Endothelial cell of umbilical vein (primary cell): ENCODE results near the gene MTRF1. TPM values are rescaled to one million over a fixed set of nuclear protein-coding genes. Genes with fewer than 3 reads are reported as not detected.

Source experiments
- BruUV-seq: library from RNA; stranded (reverse); fragments of 400-500 nt; replicated peaks from 2 replicates; lab custom pipeline; 2021; lab: Mats Ljungman, UMichigan
- CTCF ChIA-PET: fragments of 300-600, 350-600 bp; sonication (Branson Sonifier 250); formaldehyde crosslinking; loops from one replicate; lab custom pipeline; 2021; ENCODE audit warnings: antibody characterized with exemption, inconsistent platforms; lab: Charles Lee
- POLR2A ChIA-PET: fragments of 300-600, 350-600 bp; sonication (Branson Sonifier 250); formaldehyde crosslinking; loops from one replicate; lab custom pipeline; 2021; ENCODE audit warnings: antibody characterized with exemption, inconsistent platforms; lab: Charles Lee
- DNase-seq: peaks from one replicate; pipeline ENCODE4 v3.0.0-alpha.2; 2011; ENCODE audit warnings: low read depth, low spot score
- FAIRE-seq: peaks from 2 replicates; lab custom pipeline; 2011; peaks lifted over from hg19 to GRCh38; lab: Jason Lieb, UNC
- H2AFZ ChIP-seq: 2 replicates; pipeline ENCODE4 v1.6.0; 2012; ENCODE audit warnings: low read depth, low read length, control low read depth, inconsistent platforms
- H3K27ac ChIP-seq: 2 replicates; pipeline ENCODE4 v1.5.1; 2011; ENCODE audit warnings: low read depth, mild to moderate bottlenecking, control low read depth, low read length, moderate library complexity; ENCODE audit not compliant: insufficient read depth
- H3K27me3 ChIP-seq, 2 experiments: 2 replicates each; pipeline versions ENCODE4 v1.6.0 to v1.6.1; 2011; ENCODE audit warnings: low read length in 2 of 2, mixed read lengths in 1 of 2; ENCODE audit not compliant: control insufficient read depth in 2 of 2, insufficient read depth in 2 of 2
- H3K36me3 ChIP-seq, 2 experiments: 2 replicates in 1 of 2; 3 replicates in 1 of 2; pipeline ENCODE4 v1.5.1; 2011; ENCODE audit warnings: low read length in 2 of 2, mild to moderate bottlenecking in 1 of 2, moderate library complexity in 1 of 2; ENCODE audit not compliant: control insufficient read depth in 2 of 2, insufficient read depth in 2 of 2; ENCODE audit errors: extremely low read depth in 1 of 2
- H3K4me1 ChIP-seq: 3 replicates; pipeline ENCODE4 v1.5.1; 2011; ENCODE audit warnings: mild to moderate bottlenecking, low read length; ENCODE audit not compliant: control insufficient read depth, insufficient read depth; ENCODE audit errors: extremely low read depth
- H3K4me2 ChIP-seq: 2 replicates; pipeline ENCODE4 v1.6.1; 2011; ENCODE audit warnings: low read length, control low read depth, mixed read lengths; ENCODE audit not compliant: insufficient read depth
- H3K4me3 ChIP-seq, 3 experiments: fragments of 200-600 bp in 1 of 3; sonication (generic), shearing (Covaris generic) in 1 of 3; replicated peaks in 1 of 3; 2 replicates each; pipeline ENCODE4 v1.5.1; 2011 to 2016; ENCODE audit warnings: control low read depth in 3 of 3, low read length in 3 of 3, mild to moderate bottlenecking in 2 of 3, inconsistent platforms in 1 of 3, low read depth in 1 of 3, moderate library complexity in 1 of 3; ENCODE audit not compliant: insufficient read depth in 1 of 3
- H3K79me2 ChIP-seq: 2 replicates; pipeline ENCODE4 v1.6.0; 2012; ENCODE audit warnings: low read length, inconsistent platforms; ENCODE audit not compliant: control insufficient read depth, insufficient read depth
- H3K9ac ChIP-seq: replicated peaks from 2 replicates; pipeline ENCODE3; 2011; ENCODE audit warnings: low read length, control low read depth; ENCODE audit not compliant: insufficient read depth; ENCODE audit errors: extremely low read depth
- H3K9me1 ChIP-seq: replicated peaks from 3 replicates; pipeline ENCODE4 v1.6.0; 2011; ENCODE audit warnings: mild to moderate bottlenecking, low read length; ENCODE audit not compliant: control insufficient read depth, insufficient read depth; ENCODE audit errors: extremely low read depth
- H3K9me3 ChIP-seq: replicated peaks from 2 replicates; pipeline ENCODE4 v1.5.1; 2012; ENCODE audit warnings: low read length, inconsistent platforms; ENCODE audit not compliant: control insufficient read depth, insufficient read depth
- H4K20me1 ChIP-seq: replicated peaks from 2 replicates; pipeline ENCODE3; 2011; ENCODE audit warnings: mild to moderate bottlenecking, low read length; ENCODE audit not compliant: control insufficient read depth, insufficient read depth; ENCODE audit errors: extremely low read depth
- EZH2 ChIP-seq: IDR thresholded peaks from 2 replicates; pipeline ENCODE4 v1.6.1; 2012; ENCODE audit warnings: borderline replicate concordance, low read depth, mild to moderate bottlenecking, moderate library complexity, low read length, inconsistent platforms; ENCODE audit not compliant: severe bottlenecking
- FOS ChIP-seq: IDR thresholded peaks from 2 replicates; pipeline ENCODE4 v1.6.1; 2011; ENCODE audit warnings: mild to moderate bottlenecking, low read length, moderate library complexity, borderline replicate concordance; ENCODE audit not compliant: insufficient read depth
- JUN ChIP-seq: IDR thresholded peaks from 2 replicates; pipeline ENCODE4 v1.6.1; 2011; ENCODE audit warnings: borderline replicate concordance, low read depth; ENCODE audit not compliant: insufficient read length, insufficient read depth
- POLR2AphosphoS5 ChIP-seq: IDR thresholded peaks from 2 replicates; pipeline ENCODE4 v1.6.1; 2012; ENCODE audit warnings: low read depth, mild to moderate bottlenecking, control low read depth, low read length, moderate library complexity; ENCODE audit not compliant: insufficient read depth
- dilution Hi-C: fragments of 300-500 bp; cut with MboI; formaldehyde crosslinking; loops from one replicate; pipeline ENCODE4 v1.15.0; 2019; ENCODE audit warnings: low sequenced_read_pairs; ENCODE audit not compliant: extremely low pct_ligation_motif_present
- intact Hi-C: fragments of 100-400 bp; cut with micrococcal nuclease; formaldehyde crosslinking; loops from one replicate; pipeline ENCODE4 v1.10.0; 2022
- polyA plus RNA-seq, 4 experiments: library from polyadenylated mRNA; depleted of rRNA in 3 of 4; stranded (reverse) in 3 of 4; unstranded in 1 of 4; fragments of >200 nt; gene quantifications; 2 replicates each; pipeline versions ENCODE4 v1.2.1 to v1.2.3, GENCODE V29; 2011 to 2012; ENCODE audit warnings: missing spikeins in 1 of 4
- total RNA-seq: library from RNA; stranded (reverse); gene quantifications from 2 replicates; pipeline ENCODE4 v1.2.3, GENCODE V29; 2021
- TF ChIP-seq, protein P1 (sequence below), 2 donors: IDR thresholded peaks; 1 replicate in 1 of 2; 2 replicates in 1 of 2; pipeline ENCODE4 v1.5.1; 2011; ENCODE audit warnings: low read length in 2 of 2, mild to moderate bottlenecking in 2 of 2, moderate library complexity in 2 of 2, control low read depth in 1 of 2, inconsistent platforms in 1 of 2, low read depth in 1 of 2; ENCODE audit not compliant: insufficient read depth in 1 of 2; ENCODE audit errors: extremely low read depth in 1 of 2

MTRF1 gene
- total and polyA plus RNA-seq, 2 donors (not counting 3 experiments of a cell fraction or from before 2014, with no cell fraction given) = 8.0 to 16.3 TPM

DNA sequence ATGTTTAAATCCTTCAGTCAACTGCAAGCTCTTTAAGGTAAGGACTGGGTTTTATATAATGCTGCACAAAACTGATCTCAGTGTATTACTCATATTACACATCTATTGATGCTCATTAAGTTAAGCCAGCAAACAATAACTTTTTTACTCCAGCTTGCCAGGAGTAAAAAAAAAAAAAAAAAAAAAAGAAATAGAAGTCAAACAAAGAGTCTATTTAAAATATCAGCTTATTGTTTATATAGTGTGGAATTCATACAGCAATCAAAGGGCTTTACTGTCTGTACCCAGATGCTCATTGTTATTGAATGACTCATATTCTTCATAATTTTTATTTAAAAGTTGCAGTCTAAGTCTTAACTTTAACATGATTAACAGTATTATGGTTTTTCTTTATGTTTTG, 47.2 kb downstream of the MTRF1 start:
- peak; percentile 60 for DNase-seq
- peak; percentile 77 for FAIRE-seq
- Histone ChIP-seq H3K9me1 (no peaks in the 10 kb centered on the region), H4K20me1 (no peaks in the 10 kb centered on the region), H3K4me2 (no peak overlapping the region), H2AFZ (no peak overlapping the region), H3K4me1 (peaks cover 8% of the 10 kb centered on the region), H3K27me3 (no peaks in the 10 kb centered on the region), H3K36me3 (no peaks in the 10 kb centered on the region), H3K4me3 (no peak overlapping the region), H3K9me3 (no peaks in the 10 kb centered on the region), H3K79me2 (no peaks in the 10 kb centered on the region), H3K9ac (no peak overlapping the region), H3K27ac (peak overlapping the region; percentile 21)
- ChIA-PET POLR2A (interaction anchor here (0.6 kb wide), 2 partner anchors 12 to 55 kb away, joined by 4 to 7 read pairs; no protein-coding TSS in a partner anchor), CTCF (interaction anchor here (0.6 to 2.1 kb wide), 5 partner anchors 10 to 161 kb away, joined by 3 to 9 read pairs (median 3); no protein-coding TSS in a partner anchor)
- dilution Hi-C loops = no loop called here
- intact Hi-C loops = no loop called here
- BruUV-seq = no TSS peak
- peak; percentile 53 for TF ChIP-seq JUN
- no peak for TF ChIP-seq EZH2
- TF ChIP-seq POLR2AphosphoS5 = no peak
- TF ChIP-seq FOS = peak; percentile 54
- TF ChIP-seq, protein P1, sequence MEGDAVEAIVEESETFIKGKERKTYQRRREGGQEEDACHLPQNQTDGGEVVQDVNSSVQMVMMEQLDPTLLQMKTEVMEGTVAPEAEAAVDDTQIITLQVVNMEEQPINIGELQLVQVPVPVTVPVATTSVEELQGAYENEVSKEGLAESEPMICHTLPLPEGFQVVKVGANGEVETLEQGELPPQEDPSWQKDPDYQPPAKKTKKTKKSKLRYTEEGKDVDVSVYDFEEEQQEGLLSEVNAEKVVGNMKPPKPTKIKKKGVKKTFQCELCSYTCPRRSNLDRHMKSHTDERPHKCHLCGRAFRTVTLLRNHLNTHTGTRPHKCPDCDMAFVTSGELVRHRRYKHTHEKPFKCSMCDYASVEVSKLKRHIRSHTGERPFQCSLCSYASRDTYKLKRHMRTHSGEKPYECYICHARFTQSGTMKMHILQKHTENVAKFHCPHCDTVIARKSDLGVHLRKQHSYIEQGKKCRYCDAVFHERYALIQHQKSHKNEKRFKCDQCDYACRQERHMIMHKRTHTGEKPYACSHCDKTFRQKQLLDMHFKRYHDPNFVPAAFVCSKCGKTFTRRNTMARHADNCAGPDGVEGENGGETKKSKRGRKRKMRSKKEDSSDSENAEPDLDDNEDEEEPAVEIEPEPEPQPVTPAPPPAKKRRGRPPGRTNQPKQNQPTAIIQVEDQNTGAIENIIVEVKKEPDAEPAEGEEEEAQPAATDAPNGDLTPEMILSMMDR (IDR thresholded peaks at IDR 0.05; ENCODE audit: extremely low read depth in 1 of 2, insufficient read depth in 1 of 2, low read depth in 1 of 2, low read length in 2 of 2) = no peak
